SK-N-SH (cell line): ENCODE data around the gene CDH23. TPM values are rescaled to one million over a fixed set of nuclear protein-coding genes. Genes with fewer than 3 reads are reported as not detected.

Source experiments
- CTCF ChIA-PET: fragments of 300-600, 350-600 bp; formaldehyde crosslinking; extraction: SDS; loops from one replicate; lab custom pipeline; 2021; lab: Yijun Ruan, JAX
- POLR2A ChIA-PET: fragments of 350-600 bp; sonication (Branson Sonifier 250); formaldehyde crosslinking; extraction: SDS; loops from one replicate; lab custom pipeline; 2020; ENCODE audit warnings: antibody characterized with exemption, inconsistent platforms; lab: Yijun Ruan, JAX
- DNase-seq: peaks from one replicate; pipeline ENCODE4 v3.0.0; 2012
- H2AFZ ChIP-seq: fragments of 200-600 bp; sonication (generic); 2 replicates; pipeline ENCODE4 v1.8.1; 2016; ENCODE audit warnings: antibody characterized with exemption, mild to moderate bottlenecking, low read depth
- H3F3A ChIP-seq: fragments of 200-600 bp; sonication (generic); replicated peaks from 2 replicates; pipeline ENCODE3; 2016; ENCODE audit warnings: antibody characterized with exemption, mild to moderate bottlenecking; ENCODE audit not compliant: insufficient read depth
- H3K27ac ChIP-seq, 2 experiments: fragments of 200-500 bp in 1 of 2; fragments of 200-600 bp in 1 of 2; sonication (Bioruptor generic) in 1 of 2; sonication (generic), shearing (Covaris generic) in 1 of 2; 2 replicates each; pipeline versions ENCODE4 v1.5.1 to v1.6.1; 2014 to 2016; ENCODE audit warnings: low read depth in 2 of 2, inconsistent platforms in 1 of 2, low read length in 1 of 2, mild to moderate bottlenecking in 1 of 2, mixed read lengths in 1 of 2
- H3K27me3 ChIP-seq: fragments of 200-600 bp; sonication (generic), shearing (Covaris generic); 2 replicates; pipeline ENCODE4 v1.6.1; 2016; ENCODE audit warnings: mixed run types; ENCODE audit not compliant: insufficient read depth
- H3K36me3 ChIP-seq, 2 experiments: fragments of 200-500 bp in 1 of 2; fragments of 200-600 bp in 1 of 2; sonication (Bioruptor generic) in 1 of 2; sonication (generic) in 1 of 2; replicated peaks in 1 of 2; 2 replicates each; pipeline versions ENCODE3 to v1.5.1; 2014 to 2016; ENCODE audit warnings: low read length in 1 of 2, mild to moderate bottlenecking in 1 of 2; ENCODE audit not compliant: insufficient read depth in 2 of 2, control insufficient read depth in 1 of 2
- H3K4me1 ChIP-seq, 2 experiments: fragments of 200-500 bp in 1 of 2; fragments of 200-600 bp in 1 of 2; sonication (Bioruptor generic) in 1 of 2; sonication (generic), shearing (Covaris generic) in 1 of 2; 2 replicates each; pipeline versions ENCODE4 v1.5.1 to v1.6.1; 2014 to 2016; ENCODE audit warnings: low read depth in 1 of 2, low read length in 1 of 2, mixed run types in 1 of 2; ENCODE audit not compliant: insufficient read depth in 2 of 2, control insufficient read depth in 1 of 2
- H3K4me2 ChIP-seq: fragments of 200-600 bp; sonication (generic), shearing (Covaris generic); 2 replicates; pipeline ENCODE4 v1.6.1; 2017; ENCODE audit warnings: mixed run types
- H3K4me3 ChIP-seq, 2 experiments: fragments of 200-500 bp in 1 of 2; fragments of 200-600 bp in 1 of 2; sonication (Bioruptor generic) in 1 of 2; sonication (generic), shearing (Covaris generic) in 1 of 2; 2 replicates each; pipeline versions ENCODE4 v1.5.1 to v1.8.1; 2014 to 2016; ENCODE audit warnings: low read depth in 2 of 2, inconsistent platforms in 1 of 2, low read length in 1 of 2, mild to moderate bottlenecking in 1 of 2, mixed read lengths in 1 of 2, moderate library complexity in 1 of 2
- H3K79me2 ChIP-seq: fragments of 200-600 bp; sonication (generic); 2 replicates; pipeline ENCODE4 v1.8.1; 2017; ENCODE audit warnings: mild to moderate bottlenecking; ENCODE audit not compliant: insufficient read depth
- H3K9ac ChIP-seq: fragments of 200-600 bp; sonication (generic); 2 replicates; pipeline ENCODE4 v1.6.1; 2017; ENCODE audit warnings: mixed run types
- H3K9me2 ChIP-seq: fragments of 200-600 bp; sonication (generic); 2 replicates; pipeline ENCODE4 v1.6.1; 2017; ENCODE audit warnings: mixed run types
- H3K9me3 ChIP-seq: fragments of 200-600 bp; sonication (generic); 2 replicates; pipeline ENCODE4 v1.6.1; 2017; ENCODE audit warnings: mixed run types, mild to moderate bottlenecking, moderate library complexity
- H4K20me1 ChIP-seq: fragments of 200-600 bp; sonication (generic); 2 replicates; pipeline ENCODE4 v1.6.1; 2017; ENCODE audit warnings: mild to moderate bottlenecking, mixed run types; ENCODE audit not compliant: insufficient read depth
- CHD2 ChIP-seq: fragments of 150-350 bp; IDR thresholded peaks from 2 replicates; pipeline ENCODE4 v1.6.1; 2018; ENCODE audit warnings: low read length; ENCODE audit not compliant: partially characterized antibody
- ELF1 ChIP-seq: IDR thresholded peaks from 2 replicates; pipeline ENCODE4 v1.4.0; 2012
- EP300 ChIP-seq, 2 experiments: IDR thresholded peaks; 2 replicates each; pipeline versions ENCODE4 v1.4.0 to v1.6.1; 2012; ENCODE audit warnings: borderline replicate concordance in 1 of 2, low read depth in 1 of 2, low read length in 1 of 2
- GABPA ChIP-seq: IDR thresholded peaks from 2 replicates; pipeline ENCODE4 v1.4.0; 2012; ENCODE audit warnings: low read depth, mild to moderate bottlenecking
- GATA2 ChIP-seq: sonication (generic); formaldehyde crosslinking; IDR thresholded peaks from 2 replicates; pipeline ENCODE4 v1.5.0; 2020; ENCODE audit warnings: mild to moderate bottlenecking, missing genetic modification reagents
- NRF1 ChIP-seq: IDR thresholded peaks from 2 replicates; pipeline ENCODE4 v1.6.1; 2012; ENCODE audit warnings: low read depth, mild to moderate bottlenecking, low read length
- PBX3 ChIP-seq: IDR thresholded peaks from 2 replicates; pipeline ENCODE4; 2012
- REST ChIP-seq: IDR thresholded peaks from 2 replicates; pipeline ENCODE4 v1.6.1; 2012; ENCODE audit warnings: mild to moderate bottlenecking, low read depth, low read length, moderate library complexity
- RFX5 ChIP-seq: IDR thresholded peaks from 2 replicates; pipeline ENCODE4 v1.6.1; 2012; ENCODE audit warnings: mild to moderate bottlenecking, improper control_type of control experiment, low read length
- SMC3 ChIP-seq: IDR thresholded peaks from 2 replicates; pipeline ENCODE4 v1.6.1; 2012; ENCODE audit warnings: low read depth, low read length, improper control_type of control experiment
- TAF1 ChIP-seq: IDR thresholded peaks from 2 replicates; pipeline ENCODE4 v1.6.1; 2012; ENCODE audit warnings: low read depth, mild to moderate bottlenecking, low read length, moderate library complexity, borderline replicate concordance
- USF1 ChIP-seq: IDR thresholded peaks from 2 replicates; pipeline ENCODE4 v1.4.0; 2012; ENCODE audit warnings: low read depth, borderline replicate concordance
- YY1 ChIP-seq: IDR thresholded peaks from 2 replicates; pipeline ENCODE4 v1.4.0; 2012; ENCODE audit warnings: low read depth, mild to moderate bottlenecking
- WGBS: methylation state at CpG from one replicate; pipeline ENCODE4 v1.1.6; 2017; ENCODE audit warnings: low lambda C conversion rate; 5-methylcytosine and 5-hydroxymethylcytosine counted together
- polyA plus RNA-seq, 3 experiments: library from polyadenylated mRNA; depleted of rRNA; stranded (reverse); fragments of >200 nt; gene quantifications; 2 replicates each; pipeline ENCODE4 v1.2.3, GENCODE V29; 2012

The CDH23 gene
- polyA plus RNA-seq, 1 of the 3 experiments (the other 2 are of a cell fraction): 0.03 TPM

- H3K36me3 ChIP-seq: no peaks in the 10 kb centered on the region
- CTCF ChIA-PET: interaction anchor here (1.0 to 12.3 kb wide), 10 partner anchors 13 to 325 kb away, joined by 3 to 110 read pairs (median 20); partner anchors contain the start of genes CDH23 and SLC29A3
- H3K9me2 ChIP-seq: no peaks in the 10 kb centered on the region
- H2AFZ ChIP-seq: no peak overlapping the region
- 86% methylated on average over 1 of the region's 1 CpG for WGBS
- no peaks in the 10 kb centered on the region; a peak in 1 of 4 replicates for H3K4me1 ChIP-seq
- TF ChIP-seq GABPA: no peak
- no peak for TF ChIP-seq PBX3
- no peak for TF ChIP-seq SMC3
- no peak for TF ChIP-seq RFX5
- TF ChIP-seq CHD2: no peak
- TF ChIP-seq REST: no peak
- no peak for TF ChIP-seq ELF1
- no peak for TF ChIP-seq TAF1
- no peak for TF ChIP-seq EP300 (IDR thresholded peaks at IDR 0.05; ENCODE audit: borderline replicate concordance in 1 of 2, low read depth in 1 of 2, low read length in 1 of 2)
- TF ChIP-seq YY1: no peak
- TF ChIP-seq NRF1: no peak
- TF ChIP-seq USF1: no peak
- no peak for TF ChIP-seq GATA2
- H4K20me1 ChIP-seq: no peaks in the 10 kb centered on the region
- H3K79me2 ChIP-seq: no peaks in the 10 kb centered on the region
- no peak overlapping the region for H3K4me2 ChIP-seq
- no peak overlapping the region for H3K4me3 ChIP-seq
- H3K9me3 ChIP-seq: no peaks in the 10 kb centered on the region
- no peak overlapping the region for H3K27ac ChIP-seq
- POLR2A ChIA-PET: no interaction called here
- no peak for DNase-seq
- no peak overlapping the region for H3K9ac ChIP-seq
- peaks cover 18% of the 10 kb centered on the region; the same call in 1 of the 2 replicates for H3K27me3 ChIP-seq
- H3F3A ChIP-seq: no peaks in the 10 kb centered on the region
These were observed 14.0 kb upstream of the CDH23 start for GRCh38 chr10:71382757-71383156.
